Measurements from ENCODE around the gene SLX4.

Gene SLX4

DNA sequence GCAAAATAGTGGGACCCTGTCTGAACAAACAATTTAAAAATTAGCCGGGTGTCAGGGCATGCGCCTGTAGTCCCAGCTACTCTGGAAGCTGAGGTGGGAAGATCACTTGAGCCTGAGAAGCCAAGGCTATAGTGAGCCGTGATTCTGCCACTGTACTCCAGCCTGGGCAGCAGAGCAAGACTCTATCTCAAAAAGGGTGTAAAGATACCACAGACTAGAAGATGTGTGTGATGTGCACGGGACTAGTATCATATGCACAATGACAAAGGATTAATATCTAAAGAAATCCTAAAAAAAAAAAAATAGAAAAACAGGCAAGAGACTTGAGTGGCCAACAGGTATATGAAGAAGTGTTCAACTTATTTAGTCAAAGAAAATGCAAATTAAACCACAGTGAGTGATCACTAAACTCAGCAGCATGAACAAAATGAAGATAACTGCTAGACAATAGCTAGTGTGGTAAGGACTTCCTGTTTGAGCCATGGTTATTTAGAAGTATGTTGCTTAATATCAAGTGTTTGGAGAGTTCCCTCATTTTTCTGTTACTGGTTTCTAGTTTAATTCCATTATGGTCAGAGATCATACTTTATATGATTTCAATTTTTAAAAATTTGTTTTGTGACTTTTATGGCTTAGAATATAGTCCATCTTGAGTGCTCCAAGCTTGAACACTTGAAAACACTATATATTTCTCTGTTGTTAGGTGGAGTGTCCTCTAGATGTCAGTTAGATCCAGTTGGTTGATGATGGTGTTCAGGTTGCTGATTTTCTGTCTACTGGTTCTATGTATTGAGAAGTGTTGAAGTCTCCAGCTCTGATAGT is 14.7 kb upstream of the SLX4 start:
- peaks cover 55 to 58% of the 10 kb centered on the region in 2 experiments for H3K4me1 ChIP-seq (ENCODE audit: control insufficient read depth in 1 of 2, insufficient read depth in 1 of 2, low read depth in 1 of 2, low read length in 1 of 2)
- no peaks in the 10 kb centered on the region for H3K36me3 ChIP-seq
- H3K27me3 ChIP-seq: no peaks in the 10 kb centered on the region
- H3K9me3 ChIP-seq: no peaks in the 10 kb centered on the region
- TF ChIP-seq, protein P1, sequence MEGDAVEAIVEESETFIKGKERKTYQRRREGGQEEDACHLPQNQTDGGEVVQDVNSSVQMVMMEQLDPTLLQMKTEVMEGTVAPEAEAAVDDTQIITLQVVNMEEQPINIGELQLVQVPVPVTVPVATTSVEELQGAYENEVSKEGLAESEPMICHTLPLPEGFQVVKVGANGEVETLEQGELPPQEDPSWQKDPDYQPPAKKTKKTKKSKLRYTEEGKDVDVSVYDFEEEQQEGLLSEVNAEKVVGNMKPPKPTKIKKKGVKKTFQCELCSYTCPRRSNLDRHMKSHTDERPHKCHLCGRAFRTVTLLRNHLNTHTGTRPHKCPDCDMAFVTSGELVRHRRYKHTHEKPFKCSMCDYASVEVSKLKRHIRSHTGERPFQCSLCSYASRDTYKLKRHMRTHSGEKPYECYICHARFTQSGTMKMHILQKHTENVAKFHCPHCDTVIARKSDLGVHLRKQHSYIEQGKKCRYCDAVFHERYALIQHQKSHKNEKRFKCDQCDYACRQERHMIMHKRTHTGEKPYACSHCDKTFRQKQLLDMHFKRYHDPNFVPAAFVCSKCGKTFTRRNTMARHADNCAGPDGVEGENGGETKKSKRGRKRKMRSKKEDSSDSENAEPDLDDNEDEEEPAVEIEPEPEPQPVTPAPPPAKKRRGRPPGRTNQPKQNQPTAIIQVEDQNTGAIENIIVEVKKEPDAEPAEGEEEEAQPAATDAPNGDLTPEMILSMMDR (IDR thresholded peaks at IDR 0.05): no peak
- H3K4me3 ChIP-seq (ENCODE audit: low read depth in 1 of 2, low read length in 1 of 2): no peak overlapping the region
- peak overlapping the region; percentile 58 for H3K27ac ChIP-seq

GRCh38 chr16:3625331-3625730 is 13.9 kb upstream of the SLX4 start:
- Histone ChIP-seq H3K36me3 (no peaks in the 10 kb centered on the region), H3K27me3 (no peaks in the 10 kb centered on the region), H3K4me3 (ENCODE audit: low read depth in 1 of 2, low read length in 1 of 2) (no peak overlapping the region), H3K27ac (peak overlapping the region; percentile 58), H3K4me1 (ENCODE audit: control insufficient read depth in 1 of 2, insufficient read depth in 1 of 2, low read depth in 1 of 2, low read length in 1 of 2) (peaks cover 55 to 58% of the 10 kb centered on the region in 2 experiments), H3K9me3 (no peaks in the 10 kb centered on the region)
- TF ChIP-seq, protein P1 (IDR thresholded peaks at IDR 0.05): no peak

- Histone ChIP-seq H3K4me1 (ENCODE audit: control insufficient read depth in 1 of 2, insufficient read depth in 1 of 2, low read depth in 1 of 2, low read length in 1 of 2) (peaks cover 43 to 46% of the 10 kb centered on the region in 2 experiments), H3K4me3 (ENCODE audit: low read depth in 1 of 2, low read length in 1 of 2) (no peak overlapping the region), H3K27ac (no peak overlapping the region), H3K9me3 (no peaks in the 10 kb centered on the region), H3K27me3 (no peaks in the 10 kb centered on the region), H3K36me3 (no peaks in the 10 kb centered on the region)
- TF ChIP-seq, protein P1 (IDR thresholded peaks at IDR 0.05): no peak
Observed at GRCh38 chr16:3623642-3624041, 12.2 kb upstream of the SLX4 start.

- Histone ChIP-seq H3K36me3 (peaks cover 5% of the 10 kb centered on the region), H3K4me1 (ENCODE audit: control insufficient read depth in 1 of 2, insufficient read depth in 1 of 2, low read depth in 1 of 2, low read length in 1 of 2) (peaks cover 12 to 22% of the 10 kb centered on the region in 2 experiments), H3K27ac (peak overlapping the region; percentile 26), H3K4me3 (ENCODE audit: low read depth in 1 of 2, low read length in 1 of 2) (no peak overlapping the region), H3K27me3 (no peaks in the 10 kb centered on the region), H3K9me3 (no peaks in the 10 kb centered on the region)
- TF ChIP-seq, protein P1 (IDR thresholded peaks at IDR 0.05): no peak
Observed at GRCh38 chr16:3618769-3619141, 7.3 kb upstream of the SLX4 start.

GRCh38 chr16:3612510-3613466 is 1.4 kb upstream of the SLX4 start:
- peaks cover 46 to 48% of the 10 kb centered on the region in 2 experiments for H3K4me1 ChIP-seq (ENCODE audit: control insufficient read depth in 1 of 2, insufficient read depth in 1 of 2, low read depth in 1 of 2, low read length in 1 of 2)
- TF ChIP-seq, protein P1 (IDR thresholded peaks at IDR 0.05): no peak
- H3K27me3 ChIP-seq: no peaks in the 10 kb centered on the region
- H3K36me3 ChIP-seq: peaks cover 5% of the 10 kb centered on the region
- peak overlapping the region; percentile 86 to 88 for H3K4me3 ChIP-seq (ENCODE audit: low read depth in 1 of 2, low read length in 1 of 2)
- H3K27ac ChIP-seq: peak overlapping the region; percentile 96
- H3K9me3 ChIP-seq: no peaks in the 10 kb centered on the region

All from neutrophil (primary cell).